MV-4-11 (cell line): Measurements from ENCODE around the gene VANGL2.
A peak's percentile ranks its signal among the peaks of the same experiment; 100 is the strongest.

ENCODE experiments used
- DNase-seq: peaks from one replicate; lab custom pipeline; 2025; lab: John Stamatoyannopoulos, UW

VANGL2 gene

GRCh38 chr1:160460214-160460642 is 59.9 kb downstream of the VANGL2 start:
- no peak for DNase-seq

GRCh38 chr1:160460683-160461287 is 60.4 kb downstream of the VANGL2 start:
- no peak for DNase-seq

- no peak for DNase-seq
Observed at GRCh38 chr1:160465123-160465522, 64.8 kb downstream of the VANGL2 start.

- peak; percentile 57 for DNase-seq
Observed at GRCh38 chr1:160466961-160467360, 66.6 kb downstream of the VANGL2 start.

GRCh38 chr1:160467576-160467975 is 67.2 kb downstream of the VANGL2 start:
- DNase-seq = no peak

GRCh38 chr1:160471253-160471652 is 70.9 kb downstream of the VANGL2 start:
- DNase-seq = no peak

GRCh38 chr1:160472112-160472511 is 71.7 kb downstream of the VANGL2 start:
- no peak for DNase-seq

GRCh38 chr1:160474392-160475242 is 74.3 kb downstream of the VANGL2 start:
- peak; percentile 48 for DNase-seq
